ENCODE results near the gene LCOR. TPM values are rescaled to one million over a fixed set of nuclear protein-coding genes. Genes with fewer than 3 reads are reported as not detected.

Gene LCOR
- total and polyA plus RNA-seq, 9 of the 15 experiments (the other 6 are each of a cell fraction or from before 2014, with no cell fraction given), result 3.6 to 25.2 (median 14.4) TPM

DNA sequence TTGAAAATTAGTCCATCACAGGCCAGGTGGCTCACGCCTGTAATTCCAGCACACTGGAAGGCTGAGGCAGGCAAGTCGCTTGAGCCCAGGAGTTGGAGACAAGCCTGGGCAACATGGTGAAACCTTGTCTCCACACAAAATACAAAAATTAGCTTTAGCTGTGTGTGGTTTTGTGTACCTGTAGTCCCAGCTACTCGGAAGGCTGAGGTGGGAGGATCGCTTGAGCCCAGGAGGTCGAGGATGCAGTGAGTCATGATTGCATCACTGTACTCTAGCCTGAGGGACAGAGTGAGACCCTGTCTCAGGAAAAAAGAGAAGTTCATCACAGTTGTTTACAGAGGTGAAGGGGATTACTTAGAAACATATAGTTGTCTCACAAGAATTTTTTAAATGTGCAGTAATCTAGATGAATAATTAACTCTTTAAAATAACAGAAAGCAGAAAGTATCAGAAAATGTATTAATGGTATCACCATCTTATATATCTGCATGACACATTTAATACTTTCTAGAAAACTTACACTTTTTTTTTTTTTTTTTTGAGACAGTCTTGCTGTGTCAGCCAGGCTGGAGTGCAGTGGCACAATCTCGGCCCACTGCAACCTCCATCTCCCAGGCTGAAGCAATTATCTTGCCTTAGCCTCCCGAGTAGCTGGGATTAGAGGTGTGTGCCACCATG is 8.9 kb downstream of the LCOR start (continued):
- TF ChIP-seq MTA3 (IDR thresholded peaks at IDR 0.05; ENCODE audit: borderline replicate concordance) (0 out of 2 replicates have a peak, but pooled peaks have one; percentile 26), TRIM24 (IDR thresholded peaks at IDR 0.05) (0 out of 4 replicates have a peak, but pooled peaks of 1 of the 2 experiments have one; percentile 39), ZBTB43 (CRISPR knock-in tag; IDR thresholded peaks at IDR 0.05) (no peak), SMAD4 (CRISPR knock-in tag; conservative IDR thresholded peaks at IDR 0.05) (no peak), HMBOX1 (IDR thresholded peaks at IDR 0.05) (no peak), BRCA1 (IDR thresholded peaks at IDR 0.05) (no peak), BRCA1 (CRISPR knock-in tag; IDR thresholded peaks at IDR 0.05) (no peak), MXD1 (CRISPR knock-in tag; IDR thresholded peaks at IDR 0.05; ENCODE audit: borderline replicate concordance, poor library complexity, severe bottlenecking) (no peak), CEBPG (CRISPR knock-in tag; IDR thresholded peaks at IDR 0.05) (peak; percentile 96), CEBPG (tag; conservative IDR thresholded peaks at IDR 0.05 in 1 of 2, IDR thresholded peaks at IDR 0.05 in 1 of 2) (peak; percentile 79 to 93), FOXA3 (CRISPR knock-in tag; conservative IDR thresholded peaks at IDR 0.05 in 1 of 2, IDR thresholded peaks at IDR 0.05 in 1 of 2) (peak; percentile 16 to 80; a peak in 1 of 4 replicates)
- TF ChIP-seq, protein P1, sequence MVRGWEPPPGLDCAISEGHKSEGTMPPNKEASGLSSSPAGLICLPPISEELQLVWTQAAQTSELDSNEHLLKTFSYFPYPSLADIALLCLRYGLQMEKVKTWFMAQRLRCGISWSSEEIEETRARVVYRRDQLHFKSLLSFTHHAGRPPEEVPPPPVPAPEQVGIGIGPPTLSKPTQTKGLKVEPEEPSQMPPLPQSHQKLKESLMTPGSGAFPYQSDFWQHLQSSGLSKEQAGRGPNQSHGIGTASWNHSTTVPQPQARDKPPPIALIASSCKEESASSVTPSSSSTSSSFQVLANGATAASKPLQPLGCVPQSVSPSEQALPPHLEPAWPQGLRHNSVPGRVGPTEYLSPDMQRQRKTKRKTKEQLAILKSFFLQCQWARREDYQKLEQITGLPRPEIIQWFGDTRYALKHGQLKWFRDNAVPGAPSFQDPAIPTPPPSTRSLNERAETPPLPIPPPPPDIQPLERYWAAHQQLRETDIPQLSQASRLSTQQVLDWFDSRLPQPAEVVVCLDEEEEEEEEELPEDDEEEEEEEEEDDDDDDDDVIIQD (CRISPR knock-in tag; IDR thresholded peaks at IDR 0.05), result no peak
- TF ChIP-seq, protein P2, sequence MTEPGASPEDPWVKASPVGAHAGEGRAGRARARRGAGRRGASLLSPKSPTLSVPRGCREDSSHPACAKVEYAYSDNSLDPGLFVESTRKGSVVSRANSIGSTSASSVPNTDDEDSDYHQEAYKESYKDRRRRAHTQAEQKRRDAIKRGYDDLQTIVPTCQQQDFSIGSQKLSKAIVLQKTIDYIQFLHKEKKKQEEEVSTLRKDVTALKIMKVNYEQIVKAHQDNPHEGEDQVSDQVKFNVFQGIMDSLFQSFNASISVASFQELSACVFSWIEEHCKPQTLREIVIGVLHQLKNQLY (CRISPR knock-in tag; conservative IDR thresholded peaks at IDR 0.05), result no peak
- TF ChIP-seq, protein P3, sequence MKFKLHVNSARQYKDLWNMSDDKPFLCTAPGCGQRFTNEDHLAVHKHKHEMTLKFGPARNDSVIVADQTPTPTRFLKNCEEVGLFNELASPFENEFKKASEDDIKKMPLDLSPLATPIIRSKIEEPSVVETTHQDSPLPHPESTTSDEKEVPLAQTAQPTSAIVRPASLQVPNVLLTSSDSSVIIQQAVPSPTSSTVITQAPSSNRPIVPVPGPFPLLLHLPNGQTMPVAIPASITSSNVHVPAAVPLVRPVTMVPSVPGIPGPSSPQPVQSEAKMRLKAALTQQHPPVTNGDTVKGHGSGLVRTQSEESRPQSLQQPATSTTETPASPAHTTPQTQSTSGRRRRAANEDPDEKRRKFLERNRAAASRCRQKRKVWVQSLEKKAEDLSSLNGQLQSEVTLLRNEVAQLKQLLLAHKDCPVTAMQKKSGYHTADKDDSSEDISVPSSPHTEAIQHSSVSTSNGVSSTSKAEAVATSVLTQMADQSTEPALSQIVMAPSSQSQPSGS (CRISPR knock-in tag; IDR thresholded peaks at IDR 0.05), result no peak
- TF ChIP-seq, protein P4, sequence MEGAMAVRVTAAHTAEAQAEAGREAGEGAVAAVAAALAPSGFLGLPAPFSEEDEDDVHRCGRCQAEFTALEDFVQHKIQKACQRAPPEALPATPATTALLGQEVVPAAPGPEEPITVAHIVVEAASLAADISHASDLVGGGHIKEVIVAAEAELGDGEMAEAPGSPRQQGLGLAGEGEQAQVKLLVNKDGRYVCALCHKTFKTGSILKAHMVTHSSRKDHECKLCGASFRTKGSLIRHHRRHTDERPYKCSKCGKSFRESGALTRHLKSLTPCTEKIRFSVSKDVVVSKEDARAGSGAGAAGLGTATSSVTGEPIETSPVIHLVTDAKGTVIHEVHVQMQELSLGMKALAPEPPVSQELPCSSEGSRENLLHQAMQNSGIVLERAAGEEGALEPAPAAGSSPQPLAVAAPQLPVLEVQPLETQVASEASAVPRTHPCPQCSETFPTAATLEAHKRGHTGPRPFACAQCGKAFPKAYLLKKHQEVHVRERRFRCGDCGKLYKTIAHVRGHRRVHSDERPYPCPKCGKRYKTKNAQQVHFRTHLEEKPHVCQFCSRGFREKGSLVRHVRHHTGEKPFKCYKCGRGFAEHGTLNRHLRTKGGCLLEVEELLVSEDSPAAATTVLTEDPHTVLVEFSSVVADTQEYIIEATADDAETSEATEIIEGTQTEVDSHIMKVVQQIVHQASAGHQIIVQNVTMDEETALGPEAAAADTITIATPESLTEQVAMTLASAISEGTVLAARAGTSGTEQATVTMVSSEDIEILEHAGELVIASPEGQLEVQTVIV (CRISPR knock-in tag; IDR thresholded peaks at IDR 0.05; ENCODE audit: borderline replicate concordance), result no peak
